HEK293T (cell line): Measurements from ENCODE around the gene FNDC3B.

ENCODE experiments used
- FOXM1 ChIP-seq: fragments of 450-650 bp; IDR thresholded peaks from 2 replicates; pipeline ENCODE4 v1.6.1; 2017; ENCODE audit warnings: mild to moderate bottlenecking, borderline replicate concordance
- ZNF384 ChIP-seq: fragments of 450-650 bp; IDR thresholded peaks from 2 replicates; pipeline ENCODE4 v1.6.1; 2016

DNA sequence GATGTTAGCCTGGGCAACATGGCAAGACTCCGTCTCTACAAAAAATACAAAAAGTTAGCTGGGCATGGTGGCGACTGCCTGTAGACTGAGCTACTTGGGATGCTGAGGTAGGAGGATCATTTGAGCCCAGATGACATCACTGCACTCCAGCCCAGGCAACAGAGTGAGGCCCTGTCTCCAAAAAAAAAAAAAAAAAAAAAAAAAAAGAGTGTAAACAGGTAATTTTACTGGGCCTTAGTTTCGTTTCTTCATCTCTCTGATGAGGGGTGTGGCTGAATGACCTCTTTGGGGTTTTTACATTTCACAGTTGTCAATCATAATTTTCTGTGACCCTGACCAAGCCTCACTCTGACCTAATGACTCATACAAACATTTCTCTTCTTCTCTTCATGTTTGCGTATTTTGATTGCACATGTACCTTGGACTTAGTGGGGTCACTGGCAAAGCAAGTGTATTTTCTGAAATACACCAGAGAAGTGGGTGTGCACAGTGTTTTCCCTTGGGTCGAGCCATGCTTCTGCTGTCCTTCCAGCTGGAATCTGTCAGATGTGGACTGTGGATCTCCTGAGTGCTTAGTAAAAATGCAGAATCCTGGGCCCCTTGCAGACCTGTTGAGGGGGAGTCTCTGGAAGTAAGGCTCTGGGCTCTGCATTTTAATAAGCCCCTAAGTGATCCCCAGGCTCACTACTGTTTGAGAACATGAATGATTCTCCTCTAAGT lies 140.5 kb downstream of the FNDC3B start:
- TF ChIP-seq ZNF384, result no peak
- no peak for TF ChIP-seq FOXM1
